GM10266 (cell line): Measurements from ENCODE around the gene MMP19.
"Not testable (repeated sequence)": the region's sequence is repeated elsewhere in the genome, so short reads cannot be mapped to it uniquely, and the experiment has no call there.

ENCODE experiments used
- DNase-seq: peaks from one replicate; pipeline ENCODE4 v3.0.0; 2012; ENCODE audit errors: extremely low spot score
- TF ChIP-seq, protein P1 (sequence below): IDR thresholded peaks from 2 replicates; pipeline ENCODE4 v1.5.1; 2012; ENCODE audit warnings: mild to moderate bottlenecking, low read depth; ENCODE audit not compliant: control insufficient read depth, insufficient read depth; ENCODE audit errors: missing control alignments

MMP19 gene

DNA sequence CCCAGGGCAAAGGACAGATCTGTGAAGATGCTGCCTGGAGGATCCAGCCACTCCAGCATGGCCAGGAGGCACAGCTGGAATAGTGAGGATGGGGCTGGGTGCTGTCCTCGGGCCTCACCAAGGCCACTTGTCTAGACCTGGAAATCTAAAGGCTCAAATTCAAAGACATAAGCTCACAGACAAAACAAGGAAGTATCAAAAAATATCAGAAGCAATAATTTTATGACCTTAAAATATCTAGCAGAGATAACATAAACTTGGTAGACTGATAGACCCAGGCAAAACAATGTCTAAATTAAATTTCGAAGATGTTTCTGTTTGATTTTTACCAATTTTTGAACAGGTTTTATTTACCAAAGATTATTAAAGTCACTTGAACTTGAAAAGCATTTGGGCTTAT is 22.6 kb upstream of the MMP19 start:
- TF ChIP-seq, protein P1, sequence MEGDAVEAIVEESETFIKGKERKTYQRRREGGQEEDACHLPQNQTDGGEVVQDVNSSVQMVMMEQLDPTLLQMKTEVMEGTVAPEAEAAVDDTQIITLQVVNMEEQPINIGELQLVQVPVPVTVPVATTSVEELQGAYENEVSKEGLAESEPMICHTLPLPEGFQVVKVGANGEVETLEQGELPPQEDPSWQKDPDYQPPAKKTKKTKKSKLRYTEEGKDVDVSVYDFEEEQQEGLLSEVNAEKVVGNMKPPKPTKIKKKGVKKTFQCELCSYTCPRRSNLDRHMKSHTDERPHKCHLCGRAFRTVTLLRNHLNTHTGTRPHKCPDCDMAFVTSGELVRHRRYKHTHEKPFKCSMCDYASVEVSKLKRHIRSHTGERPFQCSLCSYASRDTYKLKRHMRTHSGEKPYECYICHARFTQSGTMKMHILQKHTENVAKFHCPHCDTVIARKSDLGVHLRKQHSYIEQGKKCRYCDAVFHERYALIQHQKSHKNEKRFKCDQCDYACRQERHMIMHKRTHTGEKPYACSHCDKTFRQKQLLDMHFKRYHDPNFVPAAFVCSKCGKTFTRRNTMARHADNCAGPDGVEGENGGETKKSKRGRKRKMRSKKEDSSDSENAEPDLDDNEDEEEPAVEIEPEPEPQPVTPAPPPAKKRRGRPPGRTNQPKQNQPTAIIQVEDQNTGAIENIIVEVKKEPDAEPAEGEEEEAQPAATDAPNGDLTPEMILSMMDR, result no peak
- no peak for DNase-seq

DNA sequence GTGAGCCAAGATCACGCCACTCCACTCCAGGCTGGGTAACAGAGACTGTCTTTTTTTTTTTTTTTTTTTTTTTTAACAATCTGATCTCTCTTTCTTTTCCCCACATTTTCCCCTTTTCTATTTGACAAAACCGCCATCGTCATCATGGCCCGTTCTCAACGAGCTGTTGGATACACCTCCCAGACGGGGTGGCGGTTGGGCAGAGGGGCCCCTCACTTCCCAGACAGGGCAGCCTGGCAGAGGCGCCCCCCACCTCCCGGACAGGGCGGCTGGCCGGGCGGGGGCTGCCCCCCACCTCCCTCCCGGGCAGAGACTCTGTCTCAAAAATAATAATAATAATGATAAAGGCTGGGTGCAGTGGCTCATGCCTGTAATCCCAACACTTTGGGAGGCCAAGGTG is 20.2 kb upstream of the MMP19 start:
- DNase-seq, result not testable (repeated sequence)

DNA sequence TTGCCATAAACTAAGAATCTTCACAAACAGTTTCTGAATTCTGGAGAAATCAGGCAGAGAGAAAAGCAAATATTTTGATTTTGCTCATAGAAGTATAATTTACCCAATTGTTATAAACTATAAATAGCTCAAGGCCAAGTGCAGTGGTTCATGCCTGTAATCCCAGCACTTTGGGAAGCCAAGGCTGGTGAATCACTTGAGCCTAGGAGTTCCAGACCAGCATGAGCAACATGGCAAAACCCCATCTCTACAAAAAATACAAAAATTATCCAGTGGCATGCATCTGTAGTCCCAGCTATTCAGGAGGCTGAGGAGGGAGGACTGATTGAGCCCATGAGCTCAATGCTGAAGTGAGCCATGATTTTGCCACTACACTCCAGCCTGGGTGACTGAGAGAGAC is 19.6 kb upstream of the MMP19 start:
- TF ChIP-seq, protein P1, result no peak
- no peak for DNase-seq

DNA sequence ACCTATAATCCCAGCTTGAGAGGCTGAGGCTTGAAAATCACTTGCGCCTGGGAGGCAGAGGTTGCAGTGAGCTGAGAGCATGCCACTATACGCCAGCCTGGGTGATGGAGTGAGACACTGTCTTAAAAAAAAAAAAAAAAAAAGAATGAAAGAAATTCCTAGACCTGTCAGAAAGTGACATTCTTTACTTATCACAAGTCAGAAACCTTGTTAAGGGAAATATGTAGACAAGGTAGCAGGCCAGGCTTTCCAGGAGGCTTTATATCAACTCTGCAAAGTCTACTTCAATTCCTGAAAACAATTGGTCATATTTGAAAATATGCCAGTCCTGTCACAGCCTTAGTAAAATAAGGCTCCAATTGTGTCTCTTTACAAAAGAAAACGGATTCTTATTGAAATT is 19.1 kb upstream of the MMP19 start:
- no peak for DNase-seq
- TF ChIP-seq, protein P1, result no peak

DNA sequence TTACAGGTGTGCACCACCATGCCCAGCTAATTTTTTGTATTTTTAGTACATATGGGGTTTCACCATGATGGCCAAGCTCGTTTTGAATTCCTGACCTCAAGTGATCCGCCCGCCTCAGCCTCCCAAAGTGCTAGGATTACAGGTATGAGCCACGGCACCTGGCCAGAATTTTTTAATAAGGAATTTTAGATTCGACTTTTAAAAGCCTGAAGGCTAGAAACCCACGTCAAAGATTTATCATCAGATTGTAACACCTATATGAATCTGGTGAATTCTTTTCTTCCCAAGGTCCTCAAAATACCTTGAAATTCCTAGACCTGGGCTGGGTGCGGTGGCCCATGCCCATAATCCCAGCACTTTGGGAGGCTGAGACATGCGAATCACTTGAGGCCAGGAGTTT is 18.7 kb upstream of the MMP19 start:
- TF ChIP-seq, protein P1, result no peak
- DNase-seq, result no peak

DNA sequence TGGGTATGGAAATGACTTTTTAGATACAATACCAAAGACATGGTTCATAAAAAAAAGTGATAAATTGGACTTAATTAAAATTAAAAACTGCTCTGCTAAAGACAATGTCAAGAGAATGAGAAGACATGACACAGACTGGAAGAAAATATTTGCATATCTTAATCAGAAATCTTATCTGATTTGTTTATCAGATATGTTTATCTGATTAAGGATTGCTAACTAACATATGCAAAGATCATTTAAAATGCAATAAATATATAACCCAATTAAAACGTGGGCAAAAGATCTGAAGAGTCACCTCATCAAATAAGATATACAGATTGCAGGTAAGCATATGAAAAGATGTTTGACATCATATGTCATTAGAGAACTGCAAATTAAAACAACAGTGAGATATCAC is 10.0 kb upstream of the MMP19 start:
- TF ChIP-seq, protein P1, result no peak
- no peak for DNase-seq

DNA sequence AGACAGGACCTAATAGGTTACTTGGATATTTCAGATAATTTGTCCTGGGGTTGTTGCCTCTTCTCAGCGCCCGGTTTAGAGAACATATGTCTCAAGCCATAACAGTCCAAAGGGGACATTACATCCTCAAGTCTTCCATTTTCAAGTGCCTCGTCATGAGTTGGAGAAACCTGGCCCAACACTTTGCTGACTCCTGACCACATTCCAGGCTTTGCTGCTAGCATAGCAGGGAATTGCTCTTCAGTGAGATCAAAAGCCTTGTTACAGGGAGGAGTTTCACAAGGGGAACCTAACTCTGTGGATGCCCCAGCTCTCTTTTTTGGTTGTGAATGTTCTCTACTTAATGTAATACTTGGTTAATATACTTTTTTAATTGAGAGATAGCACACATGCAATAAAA is 8.2 kb upstream of the MMP19 start:
- no peak for DNase-seq

DNA sequence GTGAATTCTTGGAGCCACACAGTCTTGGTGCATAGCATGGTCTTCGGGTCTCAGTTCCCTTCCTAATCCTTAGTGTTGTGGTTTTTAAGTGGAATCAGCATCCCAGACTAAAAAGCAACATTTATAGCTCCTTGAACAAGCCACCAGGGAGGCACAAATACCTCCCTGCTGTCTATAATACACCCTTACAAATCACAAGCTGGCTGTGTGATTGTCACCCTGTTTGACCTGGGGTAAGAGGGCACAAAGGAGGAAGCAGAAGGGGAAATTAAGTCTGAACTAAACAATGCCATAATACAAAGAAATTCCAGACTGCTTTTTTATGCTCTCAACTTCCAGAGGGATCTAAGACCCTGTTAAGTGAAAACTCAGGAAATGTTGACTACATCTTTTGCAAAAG is 7.7 kb upstream of the MMP19 start:
- no peak for DNase-seq
- TF ChIP-seq, protein P1, result no peak

More for the DNA sequence above, 8.2 kb upstream of the MMP19 start:
- TF ChIP-seq, protein P1, result no peak
